Measurements from ENCODE around the gene PPP1R3E. TPM values are rescaled to one million over a fixed set of nuclear protein-coding genes. Genes with fewer than 3 reads are reported as not detected.

The PPP1R3E gene
- total RNA-seq, 2 experiments from 2014 or later: 29.7 to 34.4 TPM

Other genes with a start within 250 kb of the PPP1R3E start
- 1 to 10 TPM; 1.6 to 2.0 TPM for gene CDH24, start 245.3 kb downstream of the PPP1R3E start, total RNA-seq
- gene ACIN1, start 207.7 kb downstream of the PPP1R3E start, total RNA-seq: 100 to 1,000 TPM; 166 to 167 TPM
- 10 to 100 TPM; 49.2 to 55.5 TPM for gene C14orf119, start 207.4 kb downstream of the PPP1R3E start, total RNA-seq
- gene CIROP, start 197.9 kb downstream of the PPP1R3E start, total RNA-seq: not detected
- gene CEBPE, start 183.6 kb downstream of the PPP1R3E start, total RNA-seq: under 1 TPM; 0.25 to 0.83 TPM
- under 1 TPM; 0.76 to 0.93 TPM for gene SLC7A8, start 119.2 kb downstream of the PPP1R3E start, total RNA-seq
- gene RNF212B, start 64.9 kb downstream of the PPP1R3E start, total RNA-seq: not detected
- 10 to 100 TPM; 11.7 to 11.9 TPM for gene HOMEZ, start 16.7 kb downstream of the PPP1R3E start, total RNA-seq
- gene BCL2L2, start 4.0 kb upstream of the PPP1R3E start, total RNA-seq: 1 to 10 TPM; 2.1 to 4.1 TPM
- 100 to 1,000 TPM; 194 to 198 TPM for gene PABPN1, start 18.6 kb upstream of the PPP1R3E start, total RNA-seq
- 1 to 10 TPM; 2.0 TPM for gene SLC22A17, start 50.0 kb upstream of the PPP1R3E start, total RNA-seq
- gene EFS, start 62.3 kb upstream of the PPP1R3E start, total RNA-seq: not detected
- gene IL25, start 70.0 kb upstream of the PPP1R3E start, total RNA-seq: not detected
- not detected for gene CMTM5, start 74.2 kb upstream of the PPP1R3E start, total RNA-seq
- under 1 TPM; 0.08 to 0.10 TPM for gene MYH6, start 105.4 kb upstream of the PPP1R3E start, total RNA-seq
- gene MYH7, start 132.8 kb upstream of the PPP1R3E start, total RNA-seq: under 1 TPM in 1 of 2 experiments, not detected in 1; 0.05 TPM
- 10 to 100 TPM; 34.8 to 39.0 TPM for gene NGDN, start 166.8 kb upstream of the PPP1R3E start, total RNA-seq
- 1 to 10 TPM; 1.5 to 1.8 TPM for gene ZFHX2, start 248.9 kb upstream of the PPP1R3E start, total RNA-seq